GM12878 (cell line): Measurements from ENCODE around the gene ZNF385D. TPM values are rescaled to one million over a fixed set of nuclear protein-coding genes. Genes with fewer than 3 reads are reported as not detected.

Experiments
- ATAC-seq: fragments of 200-7000 bp; cut with Tn5 transposase; 3 replicates; pipeline ENCODE4 v1.9.1; 2020; ENCODE audit warnings: mild to moderate bottlenecking, moderate library complexity
- BruUV-seq: library from RNA; stranded (reverse); fragments of 400-500 nt; replicated peaks from 2 replicates; lab custom pipeline; 2021; lab: Mats Ljungman, UMichigan
- CTCF ChIA-PET: fragments of 300-600 bp; sonication (Branson Sonifier 250); formaldehyde crosslinking; extraction: SDS; loops from one replicate; lab custom pipeline; 2021; ENCODE audit warnings: inconsistent platforms; lab: Yijun Ruan, JAX
- POLR2A ChIA-PET: fragments of 350-600 bp; formaldehyde crosslinking; extraction: SDS; loops from one replicate; lab custom pipeline; 2021; ENCODE audit warnings: inconsistent platforms; lab: Charles Lee
- RAD21 ChIA-PET: fragments of 300-600 bp; sonication (Branson Sonifier 250); formaldehyde crosslinking; loops from one replicate; lab custom pipeline; 2023; ENCODE audit warnings: antibody characterized with exemption; ENCODE audit not compliant: unreplicated experiment; lab: Charles Lee
- SMC1A ChIA-PET: fragments of 300-600 bp; sonication (Branson Sonifier 250); formaldehyde crosslinking; loops from one replicate; lab custom pipeline; 2023; ENCODE audit not compliant: unreplicated experiment, uncharacterized antibody; lab: Charles Lee
- DNase-seq: peaks from one replicate; pipeline ENCODE4 v3.0.0-alpha.2; 2011; ENCODE audit warnings: low read depth, low spot score
- FAIRE-seq: peaks from 3 replicates; lab custom pipeline; 2011; peaks lifted over from hg19 to GRCh38; lab: Jason Lieb, UNC
- H2AFZ ChIP-seq: 2 replicates; pipeline ENCODE4 v1.6.0; 2011; ENCODE audit warnings: low read depth, low read length, control low read depth; ENCODE audit not compliant: control insufficient read depth
- H3K27ac ChIP-seq: 2 replicates; pipeline ENCODE4 v1.5.1; 2011; ENCODE audit warnings: control low read depth; ENCODE audit not compliant: control insufficient read depth, insufficient read depth
- H3K27me3 ChIP-seq, 2 experiments: replicated peaks in 1 of 2; 2 replicates each; pipeline versions ENCODE4 v1.6.0 to v1.6.1; 2011; ENCODE audit warnings: low read length in 1 of 2; ENCODE audit not compliant: control insufficient read depth in 2 of 2, insufficient read depth in 2 of 2
- H3K36me3 ChIP-seq, 2 experiments: 2 replicates each; pipeline ENCODE4 v1.5.1; 2011; ENCODE audit warnings: low read length in 1 of 2; ENCODE audit not compliant: control insufficient read depth in 2 of 2, insufficient read depth in 2 of 2
- H3K4me1 ChIP-seq: 2 replicates; pipeline ENCODE4 v1.6.1; 2011; ENCODE audit warnings: mild to moderate bottlenecking, low read length, moderate library complexity, mixed read lengths; ENCODE audit not compliant: control insufficient read depth, insufficient read depth
- H3K4me2 ChIP-seq: 2 replicates; pipeline ENCODE4 v1.6.0; 2011; ENCODE audit warnings: control low read depth; ENCODE audit not compliant: control insufficient read depth, insufficient read depth
- H3K4me3 ChIP-seq: fragments of 200-600 bp; sonication (generic); 2 replicates; pipeline ENCODE4 v1.5.1; 2016
- H3K79me2 ChIP-seq: 2 replicates; pipeline ENCODE4 v1.6.0; 2011; ENCODE audit warnings: low read length; ENCODE audit not compliant: control insufficient read depth, insufficient read depth
- H3K9ac ChIP-seq: 2 replicates; pipeline ENCODE4 v1.8.0; 2011; ENCODE audit warnings: low read length, control low read depth, mixed read lengths; ENCODE audit not compliant: control insufficient read depth, insufficient read depth
- H3K9me3 ChIP-seq: replicated peaks from 3 replicates; pipeline ENCODE4 v1.5.1; 2011; ENCODE audit warnings: mild to moderate bottlenecking, low read length; ENCODE audit not compliant: control insufficient read depth, insufficient read depth
- H4K20me1 ChIP-seq: 2 replicates; pipeline ENCODE4 v1.6.0; 2011; ENCODE audit not compliant: control insufficient read depth, insufficient read depth
- HDGF ChIP-seq: fragments of 450-650 bp; IDR thresholded peaks from 2 replicates; pipeline ENCODE4 v1.6.1; 2016; ENCODE audit warnings: antibody characterized with exemption
- IKZF2 ChIP-seq, 2 experiments: fragments of 450-650 bp; IDR thresholded peaks; 2 replicates each; pipeline ENCODE4 v1.6.1; 2017; ENCODE audit warnings: mild to moderate bottlenecking in 2 of 2, moderate library complexity in 2 of 2
- LARP7 ChIP-seq: fragments of 450-650 bp; IDR thresholded peaks from 2 replicates; pipeline ENCODE4 v1.6.1; 2017; ENCODE audit warnings: mild to moderate bottlenecking
- MYB ChIP-seq: fragments of 150-350 bp; IDR thresholded peaks from 2 replicates; pipeline ENCODE4 v1.6.1; 2014; ENCODE audit warnings: mild to moderate bottlenecking, low read depth, low read length, borderline replicate concordance
- NR2F1 ChIP-seq: fragments of 450-650 bp; conservative IDR thresholded peaks from 2 replicates; pipeline ENCODE4 v1.6.1; 2017; ENCODE audit warnings: mild to moderate bottlenecking
- POLR2A ChIP-seq: IDR thresholded peaks from 2 replicates; pipeline ENCODE4 v1.6.1; 2011; ENCODE audit warnings: low read depth, mild to moderate bottlenecking, low read length
- RELA ChIP-seq: fragments of 450-650 bp; IDR thresholded peaks from 2 replicates; pipeline ENCODE4 v1.8.0; 2014; ENCODE audit warnings: borderline replicate concordance; ENCODE audit not compliant: partially characterized antibody
- SPI1 ChIP-seq: IDR thresholded peaks from 2 replicates; pipeline ENCODE4 v1.6.1; 2011; ENCODE audit warnings: low read depth, mild to moderate bottlenecking, low read length, moderate library complexity, borderline replicate concordance; ENCODE audit not compliant: insufficient read depth
- STAT3 ChIP-seq: IDR thresholded peaks from 2 replicates; pipeline ENCODE4 v1.6.1; 2011; ENCODE audit warnings: low read depth, low read length, improper control_type of control experiment
- TCF7 ChIP-seq: IDR thresholded peaks from 2 replicates; pipeline ENCODE4 v1.6.1; 2014; ENCODE audit warnings: antibody characterized with exemption, borderline replicate concordance
- whole genome bisulfite sequencing: methylation state at CpG from one replicate; pipeline ENCODE4 v1.1.6; 2016; ENCODE audit warnings: low lambda C conversion rate; ENCODE audit not compliant: insufficient replicate concordance, insufficient coverage; ENCODE audit errors: missing lambda C conversion rate; 5-methylcytosine and 5-hydroxymethylcytosine counted together
- in situ Hi-C: fragments of 300-500 bp; cut with MboI; formaldehyde crosslinking; loops from 9 replicates; pipeline ENCODE4 v1.14.3; 2018; ENCODE audit warnings: mixed read lengths
- intact Hi-C: fragments of 100-400 bp; cut with micrococcal nuclease; formaldehyde crosslinking; loops from one replicate; pipeline ENCODE4 v1.14.2; 2022; ENCODE audit not compliant: unreplicated experiment
- polyA plus RNA-seq, 11 experiments: library from polyadenylated mRNA; depleted of rRNA in 4 of 11; unstranded in 6 of 11; stranded (reverse) in 5 of 11; fragments of >200 nt; fragmentation: Nextera tagmentation in 4 of 11; fragmentation: Illumina TruSeq in 1 of 11; extraction: Ambion mirVana in 4 of 11; extraction: Trizol in 1 of 11; gene quantifications; 1 replicate in 1 of 11; 2 replicates in 10 of 11; pipeline versions ENCODE4 v1.2.1 to v1.2.3, GENCODE V29; 2011 to 2016; ENCODE audit warnings: inconsistent platforms in 2 of 11, missing spikeins in 2 of 11, low read depth in 1 of 11
- total RNA-seq, 4 experiments: library from RNA; depleted of rRNA in 3 of 4; stranded (reverse); fragments of >200 nt in 3 of 4; fragmentation: Illumina TruSeq in 1 of 4; extraction: Trizol in 1 of 4; gene quantifications; 2 replicates each; pipeline versions ENCODE4 v1.2.1 to v1.2.3, GENCODE V29; 2013 to 2021

Gene ZNF385D
- total and polyA plus RNA-seq, 10 of the 15 experiments (the other 5 are each of a cell fraction or from before 2014, with no cell fraction given), result 0.01 to 0.62 (median 0.18) TPM; not detected in 5

DNA sequence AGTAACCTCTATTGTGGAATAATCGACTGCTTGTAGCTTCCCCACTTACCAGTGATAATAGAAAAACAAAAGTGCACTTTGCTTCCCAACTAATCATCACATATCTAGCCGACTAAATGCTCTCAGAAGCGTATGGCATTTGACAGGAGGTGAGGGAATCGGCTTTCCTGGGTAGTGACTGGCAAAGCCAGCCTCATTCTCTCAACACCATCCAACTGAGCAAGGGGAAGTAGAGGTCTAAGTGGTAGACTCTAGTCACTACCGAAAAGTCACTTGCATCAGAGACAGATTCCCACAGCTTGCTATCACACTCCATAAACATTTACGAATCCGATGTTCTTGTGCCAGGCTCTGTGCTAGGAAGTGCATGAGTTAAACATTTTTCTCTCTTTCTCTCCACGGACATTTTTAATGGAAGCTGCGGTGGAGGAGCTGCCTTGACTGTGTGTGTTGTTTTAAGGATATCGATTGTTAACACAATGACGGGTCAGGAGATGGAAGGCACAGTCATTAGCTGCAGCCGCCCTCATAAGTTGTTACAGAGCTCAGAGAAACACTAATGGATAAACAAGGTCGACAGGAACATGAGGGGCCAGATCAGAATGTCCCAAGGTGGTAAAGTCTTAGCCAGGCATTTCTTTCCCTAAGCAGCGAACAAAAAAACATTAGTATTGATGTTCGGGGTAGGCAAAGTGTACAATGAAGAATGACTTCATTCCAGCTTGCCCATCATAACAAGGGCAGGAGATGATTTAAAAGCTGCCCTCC lies 11.9 kb downstream of the ZNF385D start:
- intact Hi-C loops, result no loop called here
- ChIA-PET SMC1A (no interaction called here), RAD21 (no interaction called here), POLR2A (no interaction called here), CTCF (interaction anchor here (1.3 kb wide), 2 partner anchors 11 to 13 kb away, joined by 3 to 4 read pairs; no protein-coding TSS in a partner anchor)
- no TSS peak for BruUV-seq
- no peak overlapping the region for H3K27ac ChIP-seq
- in situ Hi-C loops, result no loop called here
- H4K20me1 ChIP-seq, result no peaks in the 10 kb centered on the region
- no peak overlapping the region for H3K9ac ChIP-seq
- ATAC-seq, result no peak
- no peaks in the 10 kb centered on the region for H3K36me3 ChIP-seq
- DNase-seq, result no peak
- no peak overlapping the region for H3K4me2 ChIP-seq
- no peaks in the 10 kb centered on the region for H3K27me3 ChIP-seq
- H3K9me3 ChIP-seq, result no peaks in the 10 kb centered on the region
- no peak for TF ChIP-seq HDGF
- TF ChIP-seq IKZF2 (IDR thresholded peaks at IDR 0.05), result no peak
- no peak for TF ChIP-seq NR2F1
- TF ChIP-seq LARP7, result no peak
- no peak for TF ChIP-seq TCF7
- no peak for TF ChIP-seq SPI1
- no peak for TF ChIP-seq POLR2A
- TF ChIP-seq RELA, result no peak
- no peak for TF ChIP-seq MYB
- no peak for TF ChIP-seq STAT3
- no peaks in the 10 kb centered on the region for H3K79me2 ChIP-seq
- no peak overlapping the region for H3K4me3 ChIP-seq
- H3K4me1 ChIP-seq, result no peaks in the 10 kb centered on the region
- whole genome bisulfite sequencing, result 23% methylated on average over 15 of the region's 15 CpGs
- no peak overlapping the region for H2AFZ ChIP-seq
- FAIRE-seq, result no peak
